Neural progenitor cell (in vitro differentiated cells): ENCODE results near the gene SASH3. TPM values are rescaled to one million over a fixed set of nuclear protein-coding genes. Genes with fewer than 3 reads are reported as not detected.
A peak's percentile ranks its signal among the peaks of the same experiment; 100 is the strongest.

Experiments
- DNase-seq: peaks from one replicate; pipeline ENCODE4 v3.0.0-alpha.2; 2016; ENCODE audit warnings: low spot score
- H2AFZ ChIP-seq: fragments of 200-600 bp; sonication (generic); replicated peaks from 2 replicates; pipeline ENCODE4 v1.6.1; 2016; ENCODE audit warnings: antibody characterized with exemption
- H3F3A ChIP-seq: fragments of 200-600 bp; sonication (generic); 2 replicates; pipeline ENCODE4 v1.6.1; 2016; ENCODE audit warnings: antibody characterized with exemption, low read depth
- H3K27ac ChIP-seq: fragments of 200-600 bp; sonication (generic); 2 replicates; pipeline ENCODE4 v1.5.1; 2016; ENCODE audit warnings: mild to moderate bottlenecking
- H3K27me3 ChIP-seq: fragments of 200-600 bp; sonication (generic); 2 replicates; pipeline ENCODE4 v1.6.1; 2016; ENCODE audit warnings: mild to moderate bottlenecking, moderate library complexity
- H3K36me3 ChIP-seq: fragments of 200-600 bp; sonication (generic); 2 replicates; pipeline ENCODE4 v1.5.1; 2016
- H3K4me1 ChIP-seq: fragments of 200-600 bp; sonication (generic); 2 replicates; pipeline ENCODE4 v1.6.1; 2016; ENCODE audit warnings: mixed run types
- H3K4me2 ChIP-seq: fragments of 200-600 bp; sonication (generic); 2 replicates; pipeline ENCODE4 v1.6.1; 2016
- H3K4me3 ChIP-seq: fragments of 200-600 bp; sonication (generic); 2 replicates; pipeline ENCODE4 v1.5.1; 2016
- H3K79me2 ChIP-seq: fragments of 200-600 bp; sonication (generic); 2 replicates; pipeline ENCODE4 v1.6.1; 2016; ENCODE audit warnings: low read depth
- H3K9ac ChIP-seq: fragments of 200-600 bp; sonication (generic); 2 replicates; pipeline ENCODE4 v1.6.1; 2016
- H3K9me3 ChIP-seq: fragments of 200-600 bp; sonication (generic); 2 replicates; pipeline ENCODE4 v1.5.1; 2016; ENCODE audit warnings: low read depth
- H4K20me1 ChIP-seq: fragments of 200-600 bp; sonication (generic); 2 replicates; pipeline ENCODE4 v1.6.1; 2016; ENCODE audit warnings: low read depth
- H3K27ac Mint-ChIP-seq: 3 replicates; pipeline ENCODE4 v1.8.0; 2021; ENCODE audit warnings: mixed read lengths
- H3K27me3 Mint-ChIP-seq: 2 replicates; pipeline ENCODE4 v1.8.0; 2022; ENCODE audit warnings: low read depth, mild to moderate bottlenecking, inconsistent platforms, moderate library complexity, mixed read lengths; ENCODE audit not compliant: insufficient read depth
- H3K36me3 Mint-ChIP-seq: 3 replicates; pipeline ENCODE4 v1.8.0; 2021; ENCODE audit warnings: mixed read lengths
- H3K4me1 Mint-ChIP-seq: 3 replicates; pipeline ENCODE4 v1.8.0; 2021; ENCODE audit warnings: mixed read lengths
- H3K4me3 Mint-ChIP-seq: 3 replicates; pipeline ENCODE4 v1.8.0; 2021; ENCODE audit warnings: mild to moderate bottlenecking, moderate library complexity, mixed read lengths
- H3K9me3 Mint-ChIP-seq: 3 replicates; pipeline ENCODE4 v1.8.0; 2020; ENCODE audit warnings: mixed read lengths
- CTCF ChIP-seq: fragments of 200-600 bp; sonication (generic); IDR thresholded peaks from 2 replicates; pipeline ENCODE4 v1.5.1; 2017; ENCODE audit warnings: antibody characterized with exemption, mild to moderate bottlenecking
- EZH2 ChIP-seq: fragments of 200-600 bp; sonication (generic); IDR thresholded peaks from 2 replicates; pipeline ENCODE4 v1.6.1; 2017; ENCODE audit warnings: antibody characterized with exemption, mild to moderate bottlenecking, moderate library complexity
- EZH2phosphoT487 ChIP-seq: fragments of 200-600 bp; sonication (generic); IDR thresholded peaks from 2 replicates; pipeline ENCODE4 v1.6.1; 2017; ENCODE audit warnings: antibody characterized with exemption
- total RNA-seq: library from RNA; depleted of rRNA; stranded (reverse); fragments of >200 nt; gene quantifications from 2 replicates; pipeline ENCODE4 v1.2.3, GENCODE V29; 2015; ENCODE audit warnings: low replicate concordance

SASH3 gene
- total RNA-seq, 1 donor from 2014 or later = not detected

GRCh38 chrX:129791961-129792570 is 12.3 kb downstream of the SASH3 start:
- TF ChIP-seq EZH2 (no peak), CTCF (no peak), EZH2phosphoT487 (no peak)
- no peak overlapping the region for H3K4me3 Mint-ChIP-seq
- Histone ChIP-seq H2AFZ (no peak overlapping the region), H3K36me3 (no peaks in the 10 kb centered on the region), H3K4me3 (no peak overlapping the region), H3K27me3 (no peaks in the 10 kb centered on the region), H3F3A (no peaks in the 10 kb centered on the region), H3K9me3 (no peaks in the 10 kb centered on the region), H3K27ac (no peak overlapping the region), H3K4me2 (no peak overlapping the region), H3K79me2 (no peaks in the 10 kb centered on the region), H3K4me1 (no peaks in the 10 kb centered on the region), H4K20me1 (no peaks in the 10 kb centered on the region), H3K9ac (no peak overlapping the region)
- no peak for DNase-seq
- peaks cover 2% of the 10 kb centered on the region for H3K9me3 Mint-ChIP-seq
- H3K4me1 Mint-ChIP-seq = peaks cover 10% of the 10 kb centered on the region
- peaks cover 2% of the 10 kb centered on the region for H3K36me3 Mint-ChIP-seq
- H3K27me3 Mint-ChIP-seq = peaks cover 7% of the 10 kb centered on the region
- no peak overlapping the region for H3K27ac Mint-ChIP-seq

- Mint-ChIP-seq H3K4me3 (no peak overlapping the region), H3K36me3 (peaks cover 2% of the 10 kb centered on the region), H3K27ac (no peak overlapping the region), H3K9me3 (peaks cover 2% of the 10 kb centered on the region), H3K27me3 (peaks cover 6% of the 10 kb centered on the region), H3K4me1 (peaks cover 10% of the 10 kb centered on the region)
- Histone ChIP-seq H3F3A (no peaks in the 10 kb centered on the region), H3K4me3 (no peak overlapping the region), H3K27me3 (no peaks in the 10 kb centered on the region), H3K36me3 (no peaks in the 10 kb centered on the region), H2AFZ (no peak overlapping the region), H3K9ac (no peak overlapping the region), H3K4me2 (no peak overlapping the region), H4K20me1 (no peaks in the 10 kb centered on the region), H3K4me1 (no peaks in the 10 kb centered on the region), H3K79me2 (no peaks in the 10 kb centered on the region), H3K27ac (no peak overlapping the region), H3K9me3 (no peaks in the 10 kb centered on the region)
- no peak for TF ChIP-seq EZH2phosphoT487
- no peak for TF ChIP-seq EZH2
- no peak for TF ChIP-seq CTCF
- DNase-seq = no peak
Measured at GRCh38 chrX:129792586-129793291, 13.0 kb downstream of the SASH3 start.

GRCh38 chrX:129793604-129794191 is 13.9 kb downstream of the SASH3 start:
- Mint-ChIP-seq H3K36me3 (peaks cover 8% of the 10 kb centered on the region), H3K9me3 (peaks cover 2% of the 10 kb centered on the region)
- DNase-seq = no peak

More at GRCh38 chrX:129793604-129794191, 13.9 kb downstream of the SASH3 start:
- Mint-ChIP-seq H3K4me1 (peaks cover 7% of the 10 kb centered on the region), H3K27me3 (peaks cover 6% of the 10 kb centered on the region), H3K27ac (peak overlapping the region; percentile 57), H3K4me3 (no peak overlapping the region)
- Histone ChIP-seq H3K27me3 (no peaks in the 10 kb centered on the region), H3F3A (no peaks in the 10 kb centered on the region), H3K4me3 (no peak overlapping the region), H3K9ac (no peak overlapping the region), H3K4me2 (no peak overlapping the region), H3K36me3 (no peaks in the 10 kb centered on the region), H3K79me2 (no peaks in the 10 kb centered on the region), H3K4me1 (no peaks in the 10 kb centered on the region), H3K27ac (no peak overlapping the region), H4K20me1 (no peaks in the 10 kb centered on the region), H2AFZ (no peak overlapping the region), H3K9me3 (no peaks in the 10 kb centered on the region)
- TF ChIP-seq EZH2phosphoT487 (no peak), EZH2 (no peak), CTCF (no peak)
